HG02759 (cell line): Measurements from ENCODE around the gene HTT.
A peak's percentile ranks its signal among the peaks of the same experiment; 100 is the strongest.

Source experiments
- ATAC-seq: cut with Tn5 transposase; IDR thresholded peaks from one replicate; pipeline ENCODE4 v1.9.1; 2021; ENCODE audit warnings: mild to moderate bottlenecking, moderate library complexity; ENCODE audit not compliant: unreplicated experiment

HTT gene

GRCh38 chr4:3074078-3074845, at the start of gene HTT, which contains the start of gene HTT-AS:
TSS of gene HTT (plus strand) at chr4:3074681. CDS start at chr4:3074826, 145 bp downstream.
TSS of gene HTT-AS (minus strand) at chr4:3074538.
- peak; percentile 81 for ATAC-seq

- ATAC-seq = no peak
Observed at GRCh38 chr4:3025881-3026280, 48.6 kb upstream of the HTT start.

GRCh38 chr4:3026540-3026939, 47.9 kb upstream of the HTT start:
- ATAC-seq = no peak

- ATAC-seq = no peak
Observed at GRCh38 chr4:3029464-3029863, 45.0 kb upstream of the HTT start.

GRCh38 chr4:3030566-3031356, 43.7 kb upstream of the HTT start:
- ATAC-seq = no peak

GRCh38 chr4:3031357-3032082, 43.0 kb upstream of the HTT start:
- no peak for ATAC-seq

- no peak for ATAC-seq
Observed at GRCh38 chr4:3034231-3034630, 40.2 kb upstream of the HTT start.

GRCh38 chr4:3035249-3035648, 39.2 kb upstream of the HTT start:
- ATAC-seq = no peak

- no peak for ATAC-seq
Observed at GRCh38 chr4:3035674-3036073, 38.8 kb upstream of the HTT start.

- ATAC-seq = no peak
Observed at GRCh38 chr4:3036131-3036952, 38.1 kb upstream of the HTT start.

GRCh38 chr4:3037957-3038461, 36.5 kb upstream of the HTT start:
- ATAC-seq = no peak

- no peak for ATAC-seq
Observed at GRCh38 chr4:3039706-3040366, 34.6 kb upstream of the HTT start.

GRCh38 chr4:3040452-3041191, 33.9 kb upstream of the HTT start:
- no peak for ATAC-seq

GRCh38 chr4:3041192-3042142, 33.0 kb upstream of the HTT start:
- ATAC-seq = no peak

- no peak for ATAC-seq
Observed at GRCh38 chr4:3042226-3042625, 32.3 kb upstream of the HTT start.

- ATAC-seq = no peak
Observed at GRCh38 chr4:3043282-3044020, 31.0 kb upstream of the HTT start.
